Activated gamma-delta T cell treated with Interleukin-2 at 50 U/mL for 16 hours (primary cell): ENCODE data around the gene NDE1.
"Not testable (repeated sequence)": the region's sequence is repeated elsewhere in the genome, so short reads cannot be mapped to it uniquely, and the experiment has no call there.

Experiments
- DNase-seq: peaks from one replicate; pipeline ENCODE4 v3.0.0-alpha.2; 2020

Gene NDE1

DNA sequence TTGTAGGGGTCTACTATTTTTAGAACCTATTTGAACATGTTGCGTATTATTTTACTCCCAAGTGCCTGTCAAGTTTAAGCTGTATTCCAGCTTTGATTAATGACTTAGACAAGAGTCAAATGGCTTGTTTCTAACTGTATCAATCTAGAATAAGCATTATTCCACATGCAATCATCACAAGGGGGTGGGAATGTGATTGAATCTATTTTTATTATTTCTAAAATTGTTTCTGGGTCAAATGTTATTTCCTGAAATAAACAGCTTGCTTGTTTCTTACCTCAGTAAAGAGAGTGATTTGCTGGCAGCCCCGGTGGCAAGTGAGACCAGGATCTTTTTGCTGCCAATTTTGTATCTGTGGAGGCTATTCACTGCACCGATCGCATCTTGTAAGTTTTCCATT, 28.6 kb upstream of the NDE1 start:
- no peak for DNase-seq

DNA sequence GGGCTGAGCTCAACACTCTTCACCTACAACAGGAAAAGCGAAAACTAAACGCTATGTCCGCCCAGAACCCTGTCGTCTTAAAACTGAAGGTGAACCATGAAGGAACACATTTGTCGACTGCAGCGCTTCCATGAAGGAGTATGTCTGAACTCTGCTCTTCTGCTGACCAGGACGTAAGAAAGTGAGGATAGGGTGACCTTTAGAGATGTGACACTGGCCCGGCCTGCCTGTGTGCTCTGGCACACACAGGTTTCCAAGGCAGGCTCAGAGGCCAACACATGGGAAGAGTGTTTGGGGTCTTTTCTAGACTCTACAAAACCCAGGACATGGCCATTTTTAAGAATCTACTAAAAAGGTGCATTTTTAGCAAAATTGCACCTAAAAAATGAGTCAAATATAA, 28.2 kb upstream of the NDE1 start:
- no peak for DNase-seq

- DNase-seq, result no peak
These were observed 18.2 kb upstream of the NDE1 start for GRCh38 chr16:15631730-15632409.

- DNase-seq, result no peak
These were observed 14.1 kb upstream of the NDE1 start for GRCh38 chr16:15635926-15636325.

DNA sequence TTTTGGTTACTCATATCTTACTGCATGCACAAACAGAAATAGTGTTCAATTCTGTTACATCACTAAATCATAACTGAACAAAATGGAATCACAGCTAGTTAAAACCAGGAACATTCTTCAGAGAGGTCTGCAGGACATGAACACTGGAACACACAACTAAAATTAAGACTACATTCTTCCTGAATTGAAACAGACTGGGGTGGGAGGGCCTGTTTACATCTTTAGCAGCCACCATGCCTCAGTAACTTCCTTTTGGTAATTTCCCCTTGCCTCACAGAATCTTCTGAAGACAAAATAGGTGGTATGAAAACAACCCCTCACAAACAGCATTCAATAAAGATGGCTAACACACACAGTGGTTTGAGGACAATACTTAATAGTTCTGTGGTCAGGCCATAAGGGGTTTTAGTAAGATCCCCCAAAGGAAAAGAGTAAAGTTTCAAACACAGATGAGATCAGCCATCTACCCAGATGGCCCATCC, 13.6 kb upstream of the NDE1 start:
- DNase-seq, result no peak

DNA sequence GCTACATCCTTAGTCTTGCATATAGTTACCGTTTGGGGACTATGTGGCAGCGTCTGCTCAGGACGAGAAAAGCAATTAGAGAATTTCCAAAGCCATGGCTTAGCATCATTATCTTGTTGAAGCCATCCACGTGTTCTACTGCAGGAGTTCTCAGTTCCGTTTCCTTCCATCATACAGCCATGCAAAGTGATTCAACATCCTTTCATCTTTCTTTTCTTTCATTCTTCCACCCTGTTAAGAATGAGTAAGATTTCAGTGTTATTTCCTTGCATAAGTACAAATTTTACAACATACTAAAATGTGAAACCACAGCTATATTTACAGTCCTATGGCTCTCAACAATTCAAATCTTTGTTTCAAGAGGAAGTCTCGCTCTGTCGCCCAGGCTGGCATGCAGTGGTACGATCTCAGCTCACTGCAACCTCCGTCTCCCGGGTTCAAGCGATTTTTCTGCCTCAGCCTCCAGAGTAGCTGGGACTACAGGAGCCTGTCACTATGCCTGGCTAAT, 10.9 kb upstream of the NDE1 start:
- no peak for DNase-seq

- no peak for DNase-seq
These were observed 9.1 kb upstream of the NDE1 start for GRCh38 chr16:15640966-15641365.

DNA sequence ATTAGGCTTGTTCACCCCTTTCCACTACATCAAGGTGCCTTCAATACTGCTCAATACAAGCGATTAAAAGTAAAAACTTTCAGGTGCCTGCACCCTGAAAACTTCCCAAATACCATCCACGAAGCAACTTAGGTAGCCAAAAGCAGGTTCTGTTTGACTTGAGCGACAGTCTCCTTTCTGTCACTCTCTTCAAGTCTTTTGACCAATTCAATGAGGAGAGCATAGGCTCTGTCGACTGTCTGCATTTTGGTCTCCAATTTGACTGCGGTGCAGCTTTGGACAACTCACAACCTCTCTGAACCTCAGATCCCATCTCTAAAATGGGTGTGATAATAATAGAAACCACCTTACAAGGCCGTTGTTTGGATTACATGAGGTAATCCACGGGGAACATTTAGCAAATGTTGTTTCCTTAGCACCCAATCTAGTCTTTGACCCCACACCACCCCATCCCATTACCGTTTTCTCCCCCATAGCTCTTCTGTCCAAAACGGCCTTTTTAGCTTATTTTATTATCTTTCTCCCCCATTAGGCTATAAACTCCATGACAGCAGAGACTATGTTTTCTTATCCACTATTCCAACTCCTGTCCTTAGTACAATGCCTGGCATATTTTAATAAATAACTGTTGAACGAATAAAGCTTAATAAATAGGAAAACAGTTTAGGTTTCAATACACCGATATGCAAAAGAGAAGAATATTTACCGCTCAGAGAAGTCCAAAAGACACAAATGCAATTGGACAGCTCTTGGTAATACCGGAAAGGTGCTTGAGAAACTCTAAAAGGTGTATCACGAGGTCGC, 8.1 kb upstream of the NDE1 start:
- no peak for DNase-seq

- DNase-seq, result peak; percentile 83
These were observed 7.4 kb upstream of the NDE1 start for GRCh38 chr16:15642557-15643047.

DNA sequence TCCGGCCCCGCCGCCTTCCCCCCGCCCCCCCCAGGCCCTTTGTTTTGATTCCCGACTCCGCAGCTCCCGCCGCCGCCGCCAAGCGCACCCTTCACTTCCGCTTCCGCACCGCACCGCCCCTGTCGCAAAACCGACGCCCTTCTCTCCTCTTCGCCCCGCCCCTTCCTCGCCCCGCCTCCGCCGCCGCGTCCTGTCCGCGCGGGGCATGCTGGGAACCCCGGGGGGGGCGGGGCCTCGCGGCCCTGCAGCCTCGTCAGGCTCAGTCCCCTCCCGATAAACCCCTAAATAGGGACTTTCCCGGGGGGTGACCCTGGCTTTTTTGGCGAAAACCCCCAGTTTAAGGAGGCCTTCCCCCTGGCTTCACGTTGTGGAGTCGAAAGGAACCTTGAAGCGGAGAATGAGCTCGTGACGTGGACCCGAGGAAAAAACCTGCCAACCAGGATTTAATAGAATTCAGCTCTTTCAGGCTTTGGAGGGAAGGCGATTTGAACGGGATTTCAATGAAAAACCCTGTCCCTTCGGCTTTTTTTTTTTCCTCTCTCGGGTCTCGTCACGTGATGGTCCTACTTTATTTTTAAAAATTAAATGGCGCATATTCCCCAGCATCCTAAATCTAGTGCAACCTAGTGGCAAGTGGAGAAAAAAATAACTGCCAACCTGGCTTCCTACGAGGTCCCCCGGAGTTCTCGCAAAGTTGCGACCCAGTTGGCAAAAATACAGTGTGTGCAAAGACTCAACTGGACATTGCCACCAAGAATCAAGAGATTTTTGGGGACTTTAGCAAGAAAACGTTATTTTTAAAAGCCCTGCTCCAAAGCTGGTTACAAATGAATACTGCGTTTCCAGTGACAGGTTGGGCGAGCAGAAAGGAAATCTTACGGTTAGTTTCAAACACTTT, 6.7 kb upstream of the NDE1 start, which contains the start of gene MARF1:
Gene MARF1, minus strand, starts transcription at position 107 of the 898 bp plus-strand sequence. CDS start 3,921 bp downstream, outside the sequence.
- DNase-seq, result peak; percentile 100

- no peak for DNase-seq
These were observed 6.1 kb upstream of the NDE1 start for GRCh38 chr16:15643946-15644250.

DNA sequence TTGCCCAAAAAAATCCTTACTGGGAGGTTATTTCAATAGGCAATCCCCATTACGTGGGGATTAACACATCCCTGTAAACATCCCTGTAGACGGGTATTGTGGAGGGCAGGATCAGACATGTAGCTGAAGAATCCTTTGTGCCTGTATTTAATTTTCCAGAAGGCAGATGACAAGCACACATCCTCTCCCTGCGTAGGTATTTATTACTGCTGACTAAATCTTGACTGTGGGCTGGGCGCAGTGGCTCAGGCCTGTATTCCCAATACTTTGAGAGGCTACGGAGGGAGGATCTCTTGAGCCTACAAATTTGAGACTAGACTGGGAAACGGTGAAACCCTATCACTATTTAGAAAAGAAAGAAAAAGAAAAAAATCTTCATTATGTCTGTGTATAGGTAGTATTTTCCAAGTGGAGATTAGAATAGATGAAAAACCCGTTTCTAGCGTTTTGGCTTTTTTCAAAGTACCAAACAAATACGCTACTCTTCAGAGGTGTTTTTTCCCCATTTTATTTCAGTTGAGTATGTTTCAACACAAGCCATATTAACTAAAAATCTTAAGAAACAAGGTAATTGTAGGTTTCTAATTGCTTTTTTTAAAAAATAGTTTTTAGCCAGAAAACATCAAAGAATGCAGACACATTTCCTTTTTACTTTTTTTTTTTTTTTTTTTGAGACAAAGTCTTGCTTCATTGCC, 5.6 kb upstream of the NDE1 start:
- no peak for DNase-seq

- not testable (repeated sequence) for DNase-seq
These were observed 5.0 kb upstream of the NDE1 start for GRCh38 chr16:15644962-15645465.

DNA sequence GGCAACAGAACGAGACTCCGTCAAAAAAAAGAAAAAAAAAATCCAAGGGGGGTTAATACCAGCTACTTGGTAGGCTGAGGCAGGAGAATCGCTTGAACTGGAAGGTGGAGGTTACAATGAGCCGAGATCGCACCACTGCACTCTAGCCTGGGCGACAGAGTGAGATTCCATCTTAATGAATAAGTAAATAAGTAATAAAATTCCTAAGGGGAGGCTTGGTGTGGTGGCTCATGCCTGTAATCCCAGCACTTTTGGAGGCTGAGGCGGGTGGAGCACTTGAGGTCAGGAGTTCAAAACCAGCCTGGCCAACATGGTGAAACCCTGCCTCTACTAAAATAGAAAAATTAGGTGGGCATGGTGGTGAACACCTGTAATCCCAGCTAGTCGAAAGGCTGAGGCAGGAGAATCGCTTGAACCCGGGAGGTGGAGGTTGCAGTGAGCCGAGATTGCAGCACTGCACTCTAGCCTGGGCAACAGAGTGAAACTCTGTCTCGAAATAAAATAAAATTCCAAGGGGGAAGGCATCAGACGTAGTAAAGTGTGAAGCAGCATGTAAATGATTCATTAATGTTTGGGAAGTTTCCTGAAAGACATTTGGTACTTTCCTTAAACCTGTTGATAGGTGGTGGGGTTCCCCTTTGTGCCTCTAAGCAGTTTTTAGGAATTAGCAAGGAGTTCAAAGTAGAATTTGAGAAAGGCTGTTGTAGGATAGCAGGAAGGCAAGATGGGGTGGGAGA, 3.3 kb upstream of the NDE1 start:
- DNase-seq, result not testable (repeated sequence)

DNA sequence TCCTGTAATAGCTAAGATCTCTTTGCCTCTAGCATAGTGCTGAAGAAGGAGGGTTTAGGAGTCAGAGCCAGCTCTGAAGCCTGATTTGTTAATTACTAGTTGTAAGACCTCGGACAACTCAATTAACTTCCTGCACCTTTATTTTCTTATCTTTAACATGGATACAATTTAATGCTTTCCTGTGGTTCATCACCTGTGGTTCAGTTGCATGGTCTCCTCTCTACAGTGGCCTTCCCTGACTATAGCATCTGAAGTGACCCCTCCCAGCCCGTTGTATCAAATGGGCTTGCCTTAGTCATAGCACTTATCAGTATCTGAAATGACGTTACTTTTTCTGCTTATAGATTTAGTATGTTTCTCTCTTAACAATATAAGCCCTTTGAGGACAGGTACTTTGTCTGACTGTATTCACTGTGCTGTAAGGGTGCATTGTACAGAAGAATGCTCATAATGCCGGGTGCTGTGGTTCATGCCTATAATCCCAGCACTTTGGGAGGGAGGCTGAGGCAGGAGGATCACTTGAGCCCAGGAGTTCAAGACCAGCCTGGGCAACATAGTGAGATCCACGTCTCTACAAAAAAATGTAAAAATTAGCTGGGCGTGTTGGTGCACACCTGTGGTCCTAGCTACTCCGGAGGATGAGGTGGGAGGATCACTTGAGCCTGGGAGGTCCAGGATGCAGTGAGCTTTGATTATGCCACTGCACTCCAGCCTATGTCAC, 2.6 kb upstream of the NDE1 start:
- no peak for DNase-seq

GRCh38 chr16:15648135-15648730, 1.8 kb upstream of the NDE1 start:
- no peak for DNase-seq

- DNase-seq, result not testable (repeated sequence)
These were observed 734 bp upstream of the NDE1 start for GRCh38 chr16:15649311-15649710.

DNA sequence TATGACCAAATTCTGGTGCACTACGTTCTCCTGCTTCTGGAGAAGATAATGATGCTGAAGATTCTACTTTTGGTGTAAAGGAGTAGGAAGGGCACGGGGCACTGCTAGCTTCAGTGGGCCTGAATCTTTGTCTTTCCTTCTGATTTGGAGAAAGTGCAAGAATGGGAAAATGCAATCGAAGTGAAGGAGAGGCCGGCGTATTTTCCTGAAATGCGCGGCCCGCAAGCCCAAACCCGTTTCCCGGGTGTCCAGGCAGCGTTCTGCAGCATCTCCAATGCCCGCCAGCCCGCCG, 372 bp upstream of the NDE1 start:
- DNase-seq, result no peak

GRCh38 chr16:15650698-15651171, 690 bp downstream of the NDE1 start:
- peak; percentile 32 for DNase-seq

GRCh38 chr16:15652293-15653001, 2.4 kb downstream of the NDE1 start:
- DNase-seq, result no peak
